RPMI7951 (cell line): ENCODE results near the gene C17orf113. TPM values are rescaled to one million over a fixed set of nuclear protein-coding genes. Genes with fewer than 3 reads are reported as not detected.

Source experiments
- DNase-seq: peaks from one replicate; pipeline ENCODE4 v3.0.0-alpha.2; 2012; ENCODE audit warnings: low read depth
- total RNA-seq: library from RNA; depleted of rRNA; stranded (reverse); fragments of >200 nt; shearing (Covaris generic); gene quantifications from 2 replicates; pipeline ENCODE4 v1.2.3, GENCODE V29; 2014

Gene C17orf113
- total RNA-seq, 1 experiment from 2014 or later = 0.24 TPM

GRCh38 chr17:42072323-42073187, 22.2 kb upstream of the C17orf113 start:
- no peak for DNase-seq

GRCh38 chr17:42071810-42072209, 21.4 kb upstream of the C17orf113 start:
- DNase-seq = no peak

- DNase-seq = no peak
Observed at GRCh38 chr17:42068979-42069378, 18.6 kb upstream of the C17orf113 start.

GRCh38 chr17:42067371-42068091, 17.1 kb upstream of the C17orf113 start:
- peak; percentile 35 for DNase-seq

- peak; percentile 15 for DNase-seq
Observed at GRCh38 chr17:42065201-42065600, 14.8 kb upstream of the C17orf113 start.

- DNase-seq = no peak
Observed at GRCh38 chr17:42062681-42063080, 12.3 kb upstream of the C17orf113 start.

GRCh38 chr17:42061646-42062487, 11.5 kb upstream of the C17orf113 start:
- DNase-seq = no peak

GRCh38 chr17:42060231-42060630, 9.8 kb upstream of the C17orf113 start:
- DNase-seq = no peak

- DNase-seq = no peak
Observed at GRCh38 chr17:42059815-42060214, 9.4 kb upstream of the C17orf113 start.

- DNase-seq = no peak
Observed at GRCh38 chr17:42058063-42058462, 7.7 kb upstream of the C17orf113 start.

- no peak for DNase-seq
Observed at GRCh38 chr17:42056635-42057034, 6.2 kb upstream of the C17orf113 start.

GRCh38 chr17:42055496-42055895, 5.1 kb upstream of the C17orf113 start:
- peak; percentile 69 for DNase-seq

- DNase-seq = no peak
Observed at GRCh38 chr17:42055027-42055426, 4.6 kb upstream of the C17orf113 start.

GRCh38 chr17:42053731-42054500, 3.5 kb upstream of the C17orf113 start:
- DNase-seq = no peak

GRCh38 chr17:42052346-42052877, 2.0 kb upstream of the C17orf113 start:
- DNase-seq = no peak

- DNase-seq = no peak
Observed at GRCh38 chr17:42051645-42052044, 1.2 kb upstream of the C17orf113 start.

GRCh38 chr17:42051013-42051400, 606 bp upstream of the C17orf113 start:
- DNase-seq = no peak

GRCh38 chr17:42049834-42050392, 488 bp downstream of the C17orf113 start:
- DNase-seq = no peak

- DNase-seq = no peak
Observed at GRCh38 chr17:42047343-42047742, 3.1 kb downstream of the C17orf113 start.

GRCh38 chr17:42045719-42046118, 4.7 kb downstream of the C17orf113 start:
- DNase-seq = no peak
